Activated CD8-positive, alpha-beta T cell treated with anti-CD3 and anti-CD28 coated beads for 36 hours (primary cell): ENCODE measurements around the gene CD300E. TPM values are rescaled to one million over a fixed set of nuclear protein-coding genes. Genes with fewer than 3 reads are reported as not detected.

Experiments
- ATAC-seq: fragments of 200-7000 bp; cut with Tn5 transposase; one replicate; pipeline ENCODE4 v1.10.0; 2021; ENCODE audit warnings: mild to moderate bottlenecking, moderate library complexity
- CTCF ChIA-PET: fragments of 350-600 bp; sonication (Branson Sonifier 250); formaldehyde crosslinking; loops from one replicate; lab custom pipeline; 2021; ENCODE audit warnings: antibody characterized with exemption; lab: Charles Lee
- POLR2A ChIA-PET: fragments of 350-600 bp; sonication (Branson Sonifier 250); formaldehyde crosslinking; loops from one replicate; lab custom pipeline; 2021; ENCODE audit warnings: antibody characterized with exemption; lab: Charles Lee
- DNase-seq: peaks from one replicate; pipeline ENCODE4 v3.0.0-alpha.2; 2020
- H3K27ac Mint-ChIP-seq: one replicate; pipeline ENCODE4 v1.8.0; 2021; ENCODE audit warnings: mild to moderate bottlenecking, mixed read lengths
- H3K27me3 Mint-ChIP-seq: one replicate; pipeline ENCODE4 v1.8.0; 2021; ENCODE audit warnings: mixed read lengths
- H3K36me3 Mint-ChIP-seq: one replicate; pipeline ENCODE4 v1.8.0; 2021; ENCODE audit warnings: low read depth, mixed read lengths
- H3K4me1 Mint-ChIP-seq: one replicate; pipeline ENCODE4 v1.8.0; 2021; ENCODE audit warnings: low read depth, mixed read lengths
- H3K4me3 Mint-ChIP-seq: one replicate; pipeline ENCODE4 v1.8.0; 2021; ENCODE audit warnings: mild to moderate bottlenecking, moderate library complexity, mixed read lengths
- H3K9me3 Mint-ChIP-seq: one replicate; pipeline ENCODE4 v1.8.0; 2021; ENCODE audit warnings: mixed read lengths
- CTCF ChIP-seq: fragments of 200-600 bp; IDR thresholded peaks from one replicate; pipeline ENCODE4 v1.8.0; 2022; ENCODE audit warnings: antibody characterized with exemption, mild to moderate bottlenecking
- intact Hi-C: fragments of 100-400 bp; cut with micrococcal nuclease; formaldehyde crosslinking; loops from one replicate; pipeline ENCODE4 v1.10.0; 2022
- total RNA-seq, 2 experiments: library from RNA; stranded (reverse); gene quantifications; one replicate each; pipeline ENCODE4 v1.2.3, GENCODE V29; 2021

CD300E gene
- total RNA-seq, 2 experiments from 2014 or later: not detected

GRCh38 chr17:74618451-74618850, 5.1 kb downstream of the CD300E start:
- DNase-seq (no peak), ATAC-seq (no peak)
- no peak for TF ChIP-seq CTCF
- Mint-ChIP-seq H3K4me1 (no peaks in the 10 kb centered on the region), H3K36me3 (no peaks in the 10 kb centered on the region), H3K27ac (no peak overlapping the region), H3K4me3 (no peak overlapping the region), H3K27me3 (peaks cover 31% of the 10 kb centered on the region), H3K9me3 (no peaks in the 10 kb centered on the region)
- POLR2A ChIA-PET: no interaction called here
- CTCF ChIA-PET: interaction anchor here (1.2 to 3.1 kb wide), 2 partner anchors 39 to 240 kb away, joined by 3 to 10 read pairs; no protein-coding TSS in a partner anchor
- intact Hi-C loops: no loop called here

GRCh38 chr17:74616696-74617095, 6.8 kb downstream of the CD300E start:
- H3K4me1 Mint-ChIP-seq: peaks cover 5% of the 10 kb centered on the region
- no peaks in the 10 kb centered on the region for H3K9me3 Mint-ChIP-seq
- POLR2A ChIA-PET: interaction anchor here (1.4 kb wide), 1 partner anchor 96 kb away, joined by 3 read pairs; no protein-coding TSS in a partner anchor
- ATAC-seq (no peak), DNase-seq (no peak)
- CTCF ChIA-PET: no interaction called here
- no peak overlapping the region for H3K4me3 Mint-ChIP-seq
- no peak for TF ChIP-seq CTCF
- peaks cover 23% of the 10 kb centered on the region for H3K27me3 Mint-ChIP-seq
- H3K27ac Mint-ChIP-seq: no peak overlapping the region
- intact Hi-C loops: no loop called here
- H3K36me3 Mint-ChIP-seq: no peaks in the 10 kb centered on the region

GRCh38 chr17:74612046-74612445, 11.5 kb downstream of the CD300E start:
- ATAC-seq: no peak
- no peak for DNase-seq
- Mint-ChIP-seq H3K36me3 (no peaks in the 10 kb centered on the region), H3K9me3 (no peaks in the 10 kb centered on the region), H3K4me1 (peaks cover 5% of the 10 kb centered on the region), H3K27me3 (peaks cover 15% of the 10 kb centered on the region), H3K4me3 (no peak overlapping the region), H3K27ac (no peak overlapping the region)
- CTCF ChIA-PET: interaction anchor here (1.2 to 1.9 kb wide), 2 partner anchors 67 to 124 kb away, joined by 3 to 5 read pairs; no protein-coding TSS in a partner anchor
- intact Hi-C loops: no loop called here
- POLR2A ChIA-PET: no interaction called here
- no peak for TF ChIP-seq CTCF

GRCh38 chr17:74610108-74610507, 13.4 kb downstream of the CD300E start:
- DNase-seq: no peak
- no peak overlapping the region for H3K4me3 Mint-ChIP-seq
- H3K36me3 Mint-ChIP-seq: no peaks in the 10 kb centered on the region

More at GRCh38 chr17:74610108-74610507, 13.4 kb downstream of the CD300E start:
- H3K27me3 Mint-ChIP-seq: peaks cover 9% of the 10 kb centered on the region
- POLR2A ChIA-PET: no interaction called here
- H3K9me3 Mint-ChIP-seq: no peaks in the 10 kb centered on the region
- CTCF ChIA-PET: interaction anchor here (1.1 kb wide), 1 partner anchor 47 kb away, joined by 3 read pairs; no protein-coding TSS in a partner anchor
- TF ChIP-seq CTCF: no peak
- no peak for ATAC-seq
- H3K4me1 Mint-ChIP-seq: peaks cover 5% of the 10 kb centered on the region
- H3K27ac Mint-ChIP-seq: no peak overlapping the region
- intact Hi-C loops: no loop called here
